ENCODE measurements around the gene OR4D9.
"Not testable (repeated sequence)": the region's sequence is repeated elsewhere in the genome, so short reads cannot be mapped to it uniquely, and the experiment has no call there.

Gene OR4D9

DNA sequence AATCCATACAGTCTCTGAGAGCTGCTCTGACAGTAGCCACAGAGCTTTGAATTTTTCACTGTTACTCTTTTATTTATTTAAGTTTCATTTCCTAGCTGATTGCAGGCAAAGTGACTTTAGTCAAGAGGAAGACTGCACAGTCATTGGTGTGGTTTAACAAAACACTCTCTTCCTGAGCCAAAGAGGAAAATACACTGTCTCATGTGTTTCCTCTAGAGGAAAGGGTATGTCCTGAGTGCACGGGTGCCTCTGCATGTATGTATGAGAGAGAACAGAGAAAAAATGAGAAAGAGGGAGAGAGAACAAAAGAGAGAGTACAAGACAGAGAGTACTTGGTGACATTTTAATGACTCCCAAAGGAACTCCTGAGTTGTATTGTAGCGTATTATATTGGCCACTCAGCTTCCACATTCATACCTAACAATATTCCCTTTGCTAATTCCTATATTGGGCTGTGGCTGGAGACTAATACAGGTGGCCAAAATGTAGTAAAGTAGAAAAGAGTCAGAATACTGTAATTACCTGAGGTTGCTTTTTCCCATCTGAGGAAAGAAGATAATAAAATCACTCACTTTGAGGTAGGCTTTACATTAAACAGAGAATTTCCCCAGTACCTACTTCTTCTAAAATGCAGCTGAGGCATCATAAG, at the start of gene OR4D9:
TSS of gene OR4D9 (plus strand) at position 599 of the 649 bp plus-strand sequence. CDS start 3,374 bp downstream, outside the sequence.
- H3K27ac ChIP-seq (ENCODE audit: low read length), result no peak within 1 kb of the TSS
- peaks cover 0 to 3% of the 10 kb centered on the region in 2 donors for H3K27me3 ChIP-seq (ENCODE audit: control insufficient read depth in 1 of 2, insufficient read depth in 2 of 2, low read length in 2 of 2)

DNA sequence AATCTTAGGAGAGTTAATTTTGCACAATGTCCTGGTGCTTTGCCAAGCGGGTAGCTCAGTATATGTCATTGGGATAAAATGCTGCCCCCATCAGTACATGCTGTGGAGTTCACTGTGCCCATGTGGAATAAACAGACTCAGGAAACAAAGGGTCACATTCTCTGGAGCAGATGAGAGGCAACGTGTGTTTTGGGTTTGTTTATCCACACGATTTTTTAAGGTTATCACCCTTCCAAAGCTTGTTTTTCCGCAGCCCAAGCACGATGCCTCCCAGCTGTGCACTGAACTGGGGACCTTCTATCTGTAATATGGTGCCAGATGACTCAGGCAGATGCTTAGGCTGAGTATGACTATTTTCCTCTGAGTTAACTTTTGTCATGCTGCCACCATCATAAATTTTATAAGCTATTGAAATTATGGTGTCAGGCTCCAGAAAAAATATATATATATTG, 48.1 kb upstream of the OR4D9 start:
- H3K27me3 ChIP-seq (ENCODE audit: control insufficient read depth in 1 of 2, insufficient read depth in 2 of 2, low read length in 2 of 2), result no peaks in the 10 kb centered on the region
- H3K9me3 ChIP-seq (ENCODE audit: control insufficient read depth in 2 of 2, low read length in 2 of 2), result no peaks in the 10 kb centered on the region
- H3K9ac ChIP-seq (ENCODE audit: low read length in 2 of 2), result no peak overlapping the region
- H3K4me1 ChIP-seq (ENCODE audit: control insufficient read depth, insufficient read depth, low read length), result no peaks in the 10 kb centered on the region
- H3K36me3 ChIP-seq (ENCODE audit: control insufficient read depth in 2 of 2, insufficient read depth in 2 of 2, low read length in 2 of 2), result no peaks in the 10 kb centered on the region
- H3K4me3 ChIP-seq (ENCODE audit: low read length in 2 of 2), result no peak overlapping the region
- no peak overlapping the region for H3K27ac ChIP-seq (ENCODE audit: low read length)

More for the DNA sequence above, at the start of gene OR4D9:
- H3K9me3 ChIP-seq (ENCODE audit: control insufficient read depth in 2 of 2, low read length in 2 of 2), result no peaks in the 10 kb centered on the region
- H3K4me3 ChIP-seq (ENCODE audit: low read length in 2 of 2), result no peak within 1 kb of the TSS
- no peaks in the 10 kb centered on the region for H3K4me1 ChIP-seq (ENCODE audit: control insufficient read depth, insufficient read depth, low read length)
- H3K36me3 ChIP-seq (ENCODE audit: control insufficient read depth in 2 of 2, insufficient read depth in 2 of 2, low read length in 2 of 2), result no peaks in the 10 kb centered on the region
- no peak within 1 kb of the TSS for H3K9ac ChIP-seq (ENCODE audit: low read length in 2 of 2)

DNA sequence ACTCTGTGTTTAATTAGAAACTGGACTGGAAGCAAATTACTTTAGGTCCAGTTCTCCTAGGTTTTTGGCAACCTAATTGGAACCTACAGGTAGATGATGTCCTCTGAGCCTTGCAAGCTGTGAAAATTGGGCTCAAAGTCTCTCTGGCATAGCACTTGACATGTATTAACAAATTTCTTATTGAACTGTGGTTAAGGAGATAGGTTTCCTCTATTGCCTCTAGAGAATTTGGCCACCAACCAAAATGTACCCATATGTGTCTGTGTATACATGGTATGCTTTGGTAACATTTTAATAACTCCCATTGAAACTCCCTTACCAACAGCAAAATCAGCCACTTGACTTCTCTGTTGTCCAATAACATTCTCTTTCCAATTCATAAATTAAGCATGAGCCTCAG, 38.3 kb upstream of the OR4D9 start, which contains the start of gene OR4D10:
TSS of gene OR4D10 (plus strand) at position 301 of the 400 bp plus-strand sequence. CDS start 4,115 bp downstream, outside the sequence.
- H3K9ac ChIP-seq (ENCODE audit: low read length in 2 of 2), result no peak within 1 kb of the TSS
- H3K36me3 ChIP-seq (ENCODE audit: control insufficient read depth in 2 of 2, insufficient read depth in 2 of 2, low read length in 2 of 2), result no peaks in the 10 kb centered on the region
- no peaks in the 10 kb centered on the region for H3K4me1 ChIP-seq (ENCODE audit: control insufficient read depth, insufficient read depth, low read length)
- no peaks in the 10 kb centered on the region for H3K27me3 ChIP-seq (ENCODE audit: control insufficient read depth in 1 of 2, insufficient read depth in 2 of 2, low read length in 2 of 2)
- H3K27ac ChIP-seq (ENCODE audit: low read length), result no peak within 1 kb of the TSS
- no peak within 1 kb of the TSS for H3K4me3 ChIP-seq (ENCODE audit: low read length in 2 of 2)
- H3K9me3 ChIP-seq (ENCODE audit: control insufficient read depth in 2 of 2, low read length in 2 of 2), result no peaks in the 10 kb centered on the region

DNA sequence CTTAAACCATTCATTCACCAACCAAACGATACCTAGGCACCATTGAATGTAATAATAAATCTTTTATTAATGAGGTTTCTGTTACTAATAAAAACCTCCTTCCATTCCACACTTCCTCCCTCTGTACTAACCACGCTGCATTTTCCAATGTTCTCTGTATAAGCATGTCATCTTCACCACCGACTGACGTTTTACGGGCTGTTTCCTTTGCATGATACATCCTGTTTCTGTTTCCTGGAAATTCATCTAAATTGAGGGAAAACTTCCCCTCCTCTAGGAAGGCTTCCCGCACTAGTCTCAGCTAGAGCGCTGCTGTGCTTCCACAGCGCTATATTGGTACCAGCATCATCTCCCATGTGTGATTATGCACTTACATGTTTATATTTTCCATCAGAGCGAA, 36.2 kb upstream of the OR4D9 start:
- no peak overlapping the region for H3K9ac ChIP-seq (ENCODE audit: low read length in 2 of 2)
- no peak overlapping the region for H3K4me3 ChIP-seq (ENCODE audit: low read length in 2 of 2)
- H3K4me1 ChIP-seq (ENCODE audit: control insufficient read depth, insufficient read depth, low read length), result no peaks in the 10 kb centered on the region
- H3K36me3 ChIP-seq (ENCODE audit: control insufficient read depth in 2 of 2, insufficient read depth in 2 of 2, low read length in 2 of 2), result no peaks in the 10 kb centered on the region
- H3K27me3 ChIP-seq (ENCODE audit: control insufficient read depth in 1 of 2, insufficient read depth in 2 of 2, low read length in 2 of 2), result no peaks in the 10 kb centered on the region
- H3K27ac ChIP-seq (ENCODE audit: low read length), result no peak overlapping the region
- no peaks in the 10 kb centered on the region for H3K9me3 ChIP-seq (ENCODE audit: control insufficient read depth in 2 of 2, low read length in 2 of 2)

DNA sequence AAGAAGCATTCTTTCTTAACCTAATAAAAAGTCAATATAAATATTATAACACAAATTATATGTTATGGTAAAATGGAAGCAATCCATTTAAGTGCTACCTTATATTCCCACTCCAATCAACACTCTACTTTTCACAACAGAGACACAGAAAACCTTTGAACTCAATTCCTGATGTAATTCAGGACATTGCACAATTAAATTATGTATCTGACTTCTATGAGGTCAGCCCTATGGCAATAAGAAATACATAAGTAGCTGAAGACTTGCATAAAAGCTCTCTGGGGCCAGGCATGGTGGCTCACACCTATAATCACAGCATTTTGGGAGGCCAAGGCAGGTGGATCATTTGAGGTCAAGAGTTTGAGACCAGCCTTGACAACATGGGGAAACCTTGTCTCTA, 31.4 kb upstream of the OR4D9 start:
- no peaks in the 10 kb centered on the region for H3K36me3 ChIP-seq (ENCODE audit: control insufficient read depth in 2 of 2, insufficient read depth in 2 of 2, low read length in 2 of 2)
- no peak overlapping the region for H3K9ac ChIP-seq (ENCODE audit: low read length in 2 of 2)
- H3K27me3 ChIP-seq (ENCODE audit: control insufficient read depth in 1 of 2, insufficient read depth in 2 of 2, low read length in 2 of 2), result no peaks in the 10 kb centered on the region

DNA sequence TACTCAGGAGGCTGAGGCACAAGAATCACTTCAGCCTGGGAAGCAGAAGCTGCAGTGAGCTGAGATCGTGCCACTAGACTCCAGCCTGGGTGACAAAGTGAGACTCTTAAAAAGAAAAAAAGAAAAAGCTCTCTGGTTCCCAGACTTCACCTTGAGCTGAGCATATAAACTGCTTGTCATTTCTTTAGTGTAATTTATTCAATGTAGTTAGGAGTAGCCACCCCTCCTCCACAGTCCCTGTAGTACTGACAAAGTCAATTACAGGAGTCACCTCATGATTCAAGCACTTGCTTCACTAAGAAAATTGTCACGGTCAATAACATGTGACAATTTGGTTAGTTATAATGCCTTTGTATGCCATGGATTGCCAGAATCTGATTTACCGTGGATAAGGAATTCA, 31.0 kb upstream of the OR4D9 start:
- H3K36me3 ChIP-seq (ENCODE audit: control insufficient read depth in 2 of 2, insufficient read depth in 2 of 2, low read length in 2 of 2), result no peaks in the 10 kb centered on the region
- H3K9me3 ChIP-seq (ENCODE audit: control insufficient read depth in 2 of 2, low read length in 2 of 2), result no peaks in the 10 kb centered on the region
- H3K4me1 ChIP-seq (ENCODE audit: control insufficient read depth, insufficient read depth, low read length), result no peaks in the 10 kb centered on the region
- no peak overlapping the region for H3K27ac ChIP-seq (ENCODE audit: low read length)
- H3K9ac ChIP-seq (ENCODE audit: low read length in 2 of 2), result no peak overlapping the region
- no peaks in the 10 kb centered on the region for H3K27me3 ChIP-seq (ENCODE audit: control insufficient read depth in 1 of 2, insufficient read depth in 2 of 2, low read length in 2 of 2)
- no peak overlapping the region for H3K4me3 ChIP-seq (ENCODE audit: low read length in 2 of 2)

More for the DNA sequence above, 31.4 kb upstream of the OR4D9 start:
- H3K9me3 ChIP-seq (ENCODE audit: control insufficient read depth in 2 of 2, low read length in 2 of 2), result no peaks in the 10 kb centered on the region
- no peak overlapping the region for H3K27ac ChIP-seq (ENCODE audit: low read length)
- no peaks in the 10 kb centered on the region for H3K4me1 ChIP-seq (ENCODE audit: control insufficient read depth, insufficient read depth, low read length)
- H3K4me3 ChIP-seq (ENCODE audit: low read length in 2 of 2), result no peak overlapping the region

DNA sequence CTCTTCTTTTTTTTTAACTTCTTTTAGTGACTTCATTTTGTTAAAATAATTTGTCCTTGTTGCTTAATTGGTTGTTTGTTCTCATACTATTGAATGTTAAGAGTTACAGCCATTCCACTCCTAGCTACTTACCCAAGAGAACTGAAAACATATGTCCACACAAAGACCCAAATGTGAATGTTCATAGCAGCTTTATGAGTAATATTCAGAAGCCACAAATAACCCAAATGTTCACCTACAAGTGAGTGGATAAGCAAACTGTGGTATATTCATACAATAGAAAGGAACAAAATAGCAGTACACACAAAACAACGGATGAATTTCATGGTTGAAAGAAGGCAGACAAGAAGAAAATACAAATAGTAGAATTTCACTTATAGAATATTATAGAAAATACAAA, 9.4 kb upstream of the OR4D9 start:
- H3K9me3 ChIP-seq (ENCODE audit: control insufficient read depth in 2 of 2, low read length in 2 of 2), result no peaks in the 10 kb centered on the region
- H3K27me3 ChIP-seq (ENCODE audit: control insufficient read depth in 1 of 2, insufficient read depth in 2 of 2, low read length in 2 of 2), result peaks cover 2 to 3% of the 10 kb centered on the region in 2 donors
- H3K27ac ChIP-seq (ENCODE audit: low read length), result no peak overlapping the region
- no peak overlapping the region for H3K9ac ChIP-seq (ENCODE audit: low read length in 2 of 2)
- H3K4me3 ChIP-seq (ENCODE audit: low read length in 2 of 2), result no peak overlapping the region
- no peaks in the 10 kb centered on the region for H3K36me3 ChIP-seq (ENCODE audit: control insufficient read depth in 2 of 2, insufficient read depth in 2 of 2, low read length in 2 of 2)
- no peaks in the 10 kb centered on the region for H3K4me1 ChIP-seq (ENCODE audit: control insufficient read depth, insufficient read depth, low read length)

DNA sequence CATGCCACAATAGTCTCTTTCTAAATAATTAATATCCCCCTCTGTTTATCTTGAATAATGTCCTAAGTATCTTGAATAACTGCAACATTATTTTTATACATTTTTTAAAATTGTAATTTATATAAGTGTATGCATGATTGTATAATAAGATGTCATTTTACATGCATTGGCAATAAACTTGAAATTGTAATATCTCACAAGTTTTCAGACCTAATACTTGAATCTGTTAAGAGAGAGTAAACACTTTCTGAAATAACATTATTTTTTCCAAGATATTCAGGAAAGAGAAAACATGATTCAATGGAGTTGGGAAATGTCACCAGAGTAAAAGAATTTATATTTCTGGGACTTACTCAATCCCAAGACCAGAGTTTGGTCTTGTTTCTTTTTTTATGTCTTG, 8.1 kb upstream of the OR4D9 start, which contains the start of gene OR4D11:
TSS of gene OR4D11 (plus strand) at position 301 of the 400 bp plus-strand sequence. CDS start at position 301, 0 bp downstream.
- Histone ChIP-seq H3K27me3 (ENCODE audit: control insufficient read depth in 1 of 2, insufficient read depth in 2 of 2, low read length in 2 of 2) (peaks cover 2 to 3% of the 10 kb centered on the region in 2 donors), H3K27ac (ENCODE audit: low read length) (no peak within 1 kb of the TSS), H3K4me1 (ENCODE audit: control insufficient read depth, insufficient read depth, low read length) (no peaks in the 10 kb centered on the region), H3K4me3 (ENCODE audit: low read length in 2 of 2) (no peak within 1 kb of the TSS), H3K9me3 (ENCODE audit: control insufficient read depth in 2 of 2, low read length in 2 of 2) (no peaks in the 10 kb centered on the region), H3K9ac (ENCODE audit: low read length in 2 of 2) (no peak within 1 kb of the TSS), H3K36me3 (ENCODE audit: control insufficient read depth in 2 of 2, insufficient read depth in 2 of 2, low read length in 2 of 2) (no peaks in the 10 kb centered on the region)

DNA sequence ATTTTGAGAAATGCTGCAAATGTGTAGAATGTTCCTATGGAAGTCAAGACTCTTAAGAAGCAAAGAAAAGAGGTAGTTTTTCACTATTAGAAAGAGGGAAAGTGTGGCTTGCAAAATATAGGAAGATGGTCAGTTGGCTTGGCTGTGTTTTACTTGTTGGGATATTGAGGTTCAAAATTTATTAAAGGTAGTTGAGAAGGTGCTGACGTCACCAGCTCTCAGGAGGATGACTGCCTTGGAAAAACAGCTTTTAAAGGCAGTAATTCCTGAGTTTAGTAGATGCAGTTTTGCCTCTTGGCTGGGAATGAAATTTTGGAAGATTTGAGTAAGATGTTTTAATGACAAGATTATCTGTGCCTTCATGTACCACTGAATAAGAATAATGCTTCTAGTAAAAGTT, 336 bp downstream of the OR4D9 start:
- Histone ChIP-seq H3K9me3 (ENCODE audit: control insufficient read depth in 2 of 2, low read length in 2 of 2) (no peaks in the 10 kb centered on the region), H3K4me1 (ENCODE audit: control insufficient read depth, insufficient read depth, low read length) (no peaks in the 10 kb centered on the region), H3K27ac (ENCODE audit: low read length) (no peak overlapping the region), H3K4me3 (ENCODE audit: low read length in 2 of 2) (no peak overlapping the region), H3K9ac (ENCODE audit: low read length in 2 of 2) (no peak overlapping the region), H3K36me3 (ENCODE audit: control insufficient read depth in 2 of 2, insufficient read depth in 2 of 2, low read length in 2 of 2) (no peaks in the 10 kb centered on the region), H3K27me3 (ENCODE audit: control insufficient read depth in 1 of 2, insufficient read depth in 2 of 2, low read length in 2 of 2) (peaks cover 0 to 3% of the 10 kb centered on the region in 2 donors)

DNA sequence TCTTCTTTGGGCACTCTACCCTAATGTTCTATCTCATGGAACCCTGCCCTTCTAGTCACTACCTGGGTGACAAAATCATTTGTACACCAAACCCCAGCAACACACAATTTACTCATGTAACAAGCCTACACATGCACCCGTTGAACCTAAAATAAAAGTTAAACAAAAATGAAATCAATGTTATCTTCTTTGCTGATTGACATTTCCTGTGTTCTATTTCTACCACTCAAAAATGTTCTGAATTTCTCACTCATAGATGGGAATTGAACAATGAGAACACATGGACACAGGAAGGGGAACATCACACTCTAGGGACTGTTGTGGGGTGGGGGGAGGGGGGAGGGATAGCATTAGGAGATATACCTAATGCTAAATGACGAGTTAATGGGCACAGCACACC, 8.8 kb downstream of the OR4D9 start:
- H3K36me3 ChIP-seq (ENCODE audit: control insufficient read depth in 2 of 2, insufficient read depth in 2 of 2, low read length in 2 of 2); H3K4me3 ChIP-seq (ENCODE audit: low read length in 2 of 2); H3K9ac ChIP-seq (ENCODE audit: low read length in 2 of 2); H3K27ac ChIP-seq (ENCODE audit: low read length); H3K27me3 ChIP-seq (ENCODE audit: control insufficient read depth in 1 of 2, insufficient read depth in 2 of 2, low read length in 2 of 2); H3K9me3 ChIP-seq (ENCODE audit: control insufficient read depth in 2 of 2, low read length in 2 of 2); H3K4me1 ChIP-seq (ENCODE audit: control insufficient read depth, insufficient read depth, low read length): not testable (repeated sequence)

DNA sequence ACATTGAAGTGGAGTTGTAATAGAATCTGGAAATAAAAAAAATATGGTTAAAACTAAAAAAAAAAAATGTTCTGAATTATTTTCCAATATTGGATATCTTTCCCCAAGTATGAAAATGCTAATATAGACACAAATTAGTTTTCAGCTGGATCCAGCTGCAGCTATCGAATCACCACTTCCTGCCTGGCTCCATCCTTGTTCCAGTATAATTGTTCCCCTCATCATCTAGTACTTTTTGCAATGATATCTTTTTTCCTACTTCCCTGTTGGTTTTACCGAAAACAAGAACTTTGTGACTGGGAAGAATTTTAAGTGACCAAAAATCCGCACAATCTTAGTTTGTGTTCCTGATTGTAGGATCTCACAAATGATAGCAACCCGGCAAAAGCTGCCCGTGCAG, 9.4 kb downstream of the OR4D9 start:
- no peaks in the 10 kb centered on the region for H3K4me1 ChIP-seq (ENCODE audit: control insufficient read depth, insufficient read depth, low read length)
- no peaks in the 10 kb centered on the region for H3K36me3 ChIP-seq (ENCODE audit: control insufficient read depth in 2 of 2, insufficient read depth in 2 of 2, low read length in 2 of 2)
- no peak overlapping the region for H3K4me3 ChIP-seq (ENCODE audit: low read length in 2 of 2)
- no peaks in the 10 kb centered on the region for H3K27me3 ChIP-seq (ENCODE audit: control insufficient read depth in 1 of 2, insufficient read depth in 2 of 2, low read length in 2 of 2)
- H3K9ac ChIP-seq (ENCODE audit: low read length in 2 of 2), result no peak overlapping the region
- H3K9me3 ChIP-seq (ENCODE audit: control insufficient read depth in 2 of 2, low read length in 2 of 2), result no peaks in the 10 kb centered on the region
- no peak overlapping the region for H3K27ac ChIP-seq (ENCODE audit: low read length)
